HG03469 (cell line): ENCODE measurements around the gene AFF2.

Experiments used
- ATAC-seq: cut with Tn5 transposase; IDR thresholded peaks from one replicate; pipeline ENCODE4 v1.9.1; 2021; ENCODE audit warnings: mild to moderate bottlenecking, moderate library complexity, moderate number of reproducible peaks; ENCODE audit not compliant: unreplicated experiment

The AFF2 gene

DNA sequence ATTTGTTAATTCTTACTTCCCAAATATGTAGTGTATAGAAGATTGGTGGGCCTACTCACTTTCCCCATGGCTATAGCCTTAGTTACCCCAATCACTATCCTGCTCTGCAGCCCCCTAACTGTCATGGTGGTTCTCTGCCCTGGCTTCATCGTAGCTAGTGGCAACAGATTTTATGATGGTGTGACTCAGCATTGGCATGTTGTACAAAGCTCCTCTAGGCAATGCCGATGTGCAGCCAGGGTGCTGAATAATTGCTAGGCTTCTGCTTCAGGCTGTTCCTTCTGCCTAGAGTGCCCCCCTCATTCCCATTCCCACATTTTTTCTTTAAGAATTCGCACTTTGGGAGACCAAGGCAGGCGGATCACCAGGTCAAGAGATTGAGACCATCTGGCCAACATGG is 35.2 kb downstream of the AFF2 start:
- no peak for ATAC-seq

DNA sequence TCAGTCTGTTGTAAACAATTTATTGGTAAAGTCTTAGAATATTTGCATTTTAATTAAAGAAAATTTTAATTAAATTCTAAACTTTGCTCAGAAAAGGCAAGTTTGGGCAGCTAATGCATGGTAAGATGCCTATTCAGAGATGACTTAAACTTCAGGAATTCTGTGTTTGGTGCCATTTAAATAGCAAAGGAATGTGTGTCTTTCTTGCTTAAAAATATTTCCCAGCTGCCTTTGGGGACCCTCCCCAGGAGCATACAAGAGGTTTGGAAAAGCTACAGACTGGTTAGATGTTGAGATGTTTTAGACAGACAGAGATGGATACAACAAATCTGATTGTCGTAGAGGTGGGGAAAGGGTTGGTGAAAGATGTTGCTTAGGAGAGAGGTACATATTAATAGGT is 36.5 kb downstream of the AFF2 start:
- no peak for ATAC-seq

DNA sequence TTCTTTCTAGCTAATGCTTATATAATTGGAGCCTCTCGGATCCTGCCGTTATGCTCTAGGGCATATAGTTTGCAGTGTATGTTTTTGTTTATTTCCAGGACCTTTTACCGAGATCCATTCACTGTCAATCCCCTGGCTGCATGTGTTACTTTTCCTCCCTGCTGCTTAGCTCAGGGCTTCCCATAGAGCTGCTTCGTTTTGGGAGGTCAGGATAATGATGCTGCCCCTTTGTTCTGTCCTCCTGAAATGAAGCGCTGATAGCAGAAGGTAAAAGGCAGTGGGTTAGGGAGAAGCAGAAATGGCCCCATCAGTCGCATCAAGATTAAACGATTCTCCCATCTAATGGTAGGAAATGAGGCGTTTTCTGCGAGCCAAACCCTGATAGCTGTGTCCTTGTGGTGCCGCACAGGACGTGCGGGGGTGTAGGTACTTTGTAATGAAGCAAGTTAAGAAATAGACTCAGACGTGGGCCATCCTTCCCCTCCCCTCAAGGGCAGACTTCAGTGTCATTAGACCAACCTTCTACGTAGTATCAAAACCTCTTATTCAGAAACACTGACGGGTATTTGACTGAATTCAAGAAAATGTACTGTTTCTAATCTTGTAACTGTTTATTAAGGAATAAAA is 37.3 kb downstream of the AFF2 start:
- no peak for ATAC-seq

DNA sequence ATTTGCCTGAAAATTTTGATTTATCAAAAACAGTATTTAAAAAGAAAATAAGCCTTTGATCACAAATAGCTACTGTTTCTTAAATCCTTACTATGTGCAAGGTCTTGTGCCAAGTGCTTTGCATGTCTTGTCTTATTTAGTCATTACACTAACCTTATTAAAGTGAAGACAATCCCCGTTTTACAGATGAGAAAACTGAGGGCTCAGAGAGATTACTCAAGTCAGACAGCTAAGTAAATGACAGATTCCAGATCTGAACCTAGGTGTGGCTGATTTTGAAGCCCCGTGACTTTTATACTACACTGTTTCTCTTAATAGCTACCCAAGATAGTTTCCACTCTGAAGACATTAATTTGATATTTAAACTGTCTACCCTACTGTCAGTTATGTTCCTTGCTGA is 38.2 kb downstream of the AFF2 start:
- no peak for ATAC-seq

DNA sequence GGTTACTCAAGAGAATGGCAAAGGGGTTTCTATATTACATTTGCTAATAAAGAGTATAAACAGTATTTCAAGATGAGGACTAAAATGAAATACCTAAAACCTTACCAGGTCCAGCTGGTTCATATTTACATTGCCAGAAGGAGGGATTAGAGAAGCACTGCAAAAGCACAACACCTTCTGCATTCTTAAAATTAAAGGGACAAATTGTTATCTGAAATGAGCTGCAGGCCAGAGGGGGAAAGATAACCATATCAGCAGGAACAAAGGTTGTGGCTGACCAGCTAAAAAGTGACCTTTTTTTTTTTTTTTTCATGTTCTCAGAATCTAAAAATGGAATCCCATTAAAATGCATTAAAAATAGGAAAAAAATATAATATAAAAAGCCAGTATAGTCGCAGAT is 39.7 kb downstream of the AFF2 start:
- no peak for ATAC-seq

DNA sequence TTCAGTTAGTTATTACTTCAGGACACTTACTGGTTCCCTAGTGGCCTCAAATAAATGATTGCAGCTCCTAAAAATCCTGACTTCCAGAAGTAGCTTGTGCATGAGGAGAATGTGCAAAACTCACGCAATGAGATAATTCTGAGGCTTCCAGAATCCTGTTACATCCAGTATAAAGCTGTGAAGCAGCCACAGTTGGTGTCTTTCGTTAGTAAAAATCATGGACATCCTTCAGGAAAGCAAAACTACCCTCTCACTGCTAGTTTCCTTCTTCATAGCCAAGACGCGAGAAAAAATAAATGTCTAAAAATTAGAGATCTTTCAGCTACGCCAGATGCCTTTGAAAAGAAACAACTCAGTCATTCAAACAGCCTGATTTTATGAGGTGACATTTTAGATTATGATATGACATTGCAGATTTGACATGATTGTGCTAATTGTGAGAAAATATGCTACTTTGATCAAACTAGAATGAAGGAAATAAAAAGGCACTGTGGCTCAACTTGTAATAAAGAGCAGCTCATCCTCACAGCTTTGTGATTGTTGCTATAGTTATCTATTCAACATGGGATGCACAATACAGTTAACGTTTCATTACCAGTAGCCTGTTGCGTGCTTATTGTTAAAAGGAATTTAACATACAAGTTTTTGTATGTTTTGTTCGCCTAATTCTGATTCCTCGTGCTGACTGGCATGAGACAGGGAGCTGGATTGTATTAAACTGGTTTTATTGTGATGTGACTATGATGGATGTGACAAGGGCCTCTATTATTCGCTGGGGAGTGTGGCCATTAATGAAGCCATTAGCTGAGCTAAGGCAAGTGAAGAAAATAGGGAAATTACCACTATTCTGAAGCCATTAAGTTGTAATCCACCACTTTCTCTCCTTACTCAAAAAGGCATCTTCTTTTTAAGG is 40.5 kb downstream of the AFF2 start:
- no peak for ATAC-seq

DNA sequence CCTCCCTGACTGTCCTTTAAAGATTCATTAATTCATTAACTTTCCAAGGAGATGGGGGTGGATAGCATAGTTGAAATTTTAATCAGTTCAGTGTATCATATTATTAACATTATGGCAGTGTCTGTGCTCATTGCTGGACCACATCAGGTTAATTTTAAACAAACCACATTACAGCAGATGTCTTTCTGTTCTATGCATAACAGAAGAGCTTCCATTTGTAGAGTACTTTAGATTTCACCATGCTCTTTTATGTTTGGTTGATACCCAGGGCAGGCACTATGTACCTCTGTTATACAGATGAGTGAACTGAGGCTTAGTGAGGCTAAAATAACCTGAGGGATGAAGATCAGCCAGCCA is 41.1 kb downstream of the AFF2 start:
- peak; percentile 70 for ATAC-seq

DNA sequence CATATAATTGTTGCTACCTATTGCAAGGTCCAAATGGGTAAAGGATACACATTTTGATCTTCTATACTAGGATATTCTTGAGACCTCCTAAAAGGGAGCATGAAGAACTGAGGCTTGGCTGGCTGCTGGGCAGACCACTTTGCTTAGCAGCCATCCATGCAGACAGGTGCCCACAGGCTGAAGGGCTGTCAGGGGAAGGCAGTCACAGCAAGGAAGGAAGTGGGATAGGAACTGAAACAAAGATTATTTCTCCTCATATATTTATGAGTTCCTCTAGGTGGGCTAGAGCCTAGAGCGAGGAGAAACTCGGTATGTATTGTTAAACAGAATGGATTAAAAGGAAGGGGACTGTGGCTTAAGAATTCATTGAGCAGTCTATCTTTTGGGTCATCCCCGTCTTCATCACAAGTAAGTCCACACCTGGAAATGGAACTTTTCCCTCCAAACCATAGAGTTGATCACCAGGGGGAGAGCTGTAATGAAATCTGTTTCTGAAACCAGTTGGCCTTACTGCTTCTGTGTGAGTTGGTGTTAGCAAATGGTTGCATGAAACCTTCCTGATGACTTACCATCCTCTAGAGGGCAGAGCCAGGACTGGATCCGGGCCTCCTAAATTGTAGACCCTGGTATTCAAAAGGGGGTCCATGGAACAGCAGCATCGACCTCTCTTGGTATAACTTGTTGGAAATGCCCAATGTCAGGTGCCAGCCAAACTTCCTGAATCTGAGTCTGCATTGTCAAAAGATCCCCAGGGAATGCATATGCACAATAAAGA is 42.3 kb downstream of the AFF2 start:
- no peak for ATAC-seq

DNA sequence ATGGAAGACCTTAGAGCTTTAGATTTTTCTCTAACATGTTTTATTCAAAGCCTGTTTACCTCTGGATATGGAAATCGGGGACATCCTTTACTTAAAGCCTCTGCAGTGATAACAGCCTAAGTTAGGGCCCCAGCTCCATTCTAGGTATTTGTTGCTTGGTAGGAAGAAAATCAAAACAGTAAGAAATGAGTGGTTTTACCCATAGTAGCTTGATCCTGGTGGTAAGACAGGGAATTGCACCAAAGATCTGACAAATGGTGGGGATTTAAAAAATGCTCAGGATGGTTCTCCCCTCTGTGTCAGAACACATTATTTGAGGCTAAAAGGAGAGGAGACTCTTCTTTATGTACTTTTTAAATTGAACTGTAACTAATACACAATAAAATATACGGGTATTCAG is 52.4 kb downstream of the AFF2 start:
- no peak for ATAC-seq

DNA sequence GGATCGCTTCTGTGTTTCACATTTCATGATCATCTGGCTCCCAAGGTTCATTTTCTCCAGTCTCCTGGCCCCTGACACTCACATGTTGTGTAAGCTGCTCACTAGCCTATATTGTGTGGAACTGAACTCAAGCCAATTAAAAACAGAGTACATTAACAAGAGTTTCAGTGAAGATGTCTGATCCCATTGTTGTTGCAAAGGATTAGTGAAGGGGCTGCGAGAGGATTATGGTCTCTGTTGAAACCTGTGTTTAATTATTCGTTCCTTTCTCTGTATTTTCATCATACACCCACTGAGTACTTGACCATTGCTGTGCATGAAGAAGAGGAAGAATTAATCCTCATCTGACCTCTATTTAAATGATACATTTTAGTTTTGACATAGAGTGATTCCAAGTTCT is 54.7 kb downstream of the AFF2 start:
- no peak for ATAC-seq

DNA sequence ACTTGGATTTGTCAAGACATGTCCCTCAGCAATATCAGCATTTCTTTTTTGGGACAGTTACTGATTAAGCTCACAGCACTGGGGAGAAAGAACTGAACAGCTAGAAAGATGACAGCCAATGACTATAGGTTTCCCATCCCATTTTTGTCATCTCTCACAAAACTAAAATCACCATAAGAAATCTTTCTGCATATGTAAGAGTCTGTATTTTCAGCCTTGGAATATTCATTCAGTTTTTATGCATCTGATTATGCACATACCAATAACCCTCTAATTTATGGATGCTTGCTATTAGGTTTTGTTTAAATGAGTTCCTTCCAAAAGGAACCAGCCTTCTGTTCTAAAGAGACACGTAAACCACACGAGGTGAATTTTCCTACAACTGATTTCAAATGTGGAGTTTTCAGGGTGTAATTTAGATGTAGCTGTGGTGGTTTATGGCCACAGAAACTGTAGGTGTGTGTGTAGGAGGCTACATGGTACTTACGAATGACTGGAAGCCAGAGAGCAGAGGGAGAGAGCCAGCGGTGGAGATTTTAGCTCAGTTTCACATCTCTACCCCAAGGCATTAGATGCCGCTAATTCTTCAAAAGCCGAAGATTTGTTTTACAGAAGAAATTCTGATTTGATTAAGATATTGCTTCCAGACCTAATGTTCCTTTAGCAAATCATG is 55.3 kb downstream of the AFF2 start:
- ATAC-seq: no peak

DNA sequence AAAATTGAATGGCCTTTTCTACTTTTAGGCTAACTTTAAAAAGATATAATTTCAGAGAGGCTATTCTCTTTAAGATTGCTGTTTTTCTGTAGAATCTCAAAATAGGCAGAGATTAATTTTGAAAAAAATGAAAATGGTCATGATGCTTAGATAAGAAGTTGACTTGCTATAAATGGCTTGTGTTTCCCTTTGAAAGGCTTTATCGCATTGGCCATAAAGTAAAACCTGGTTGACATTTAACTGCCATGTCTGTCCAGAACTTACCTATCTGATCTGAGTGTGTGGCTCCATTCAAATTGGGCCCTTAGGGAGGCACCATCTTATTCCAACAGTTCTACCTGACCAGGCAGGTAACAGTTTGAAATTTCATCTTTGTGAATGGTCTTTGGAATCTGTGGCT is 56.1 kb downstream of the AFF2 start:
- ATAC-seq: no peak

DNA sequence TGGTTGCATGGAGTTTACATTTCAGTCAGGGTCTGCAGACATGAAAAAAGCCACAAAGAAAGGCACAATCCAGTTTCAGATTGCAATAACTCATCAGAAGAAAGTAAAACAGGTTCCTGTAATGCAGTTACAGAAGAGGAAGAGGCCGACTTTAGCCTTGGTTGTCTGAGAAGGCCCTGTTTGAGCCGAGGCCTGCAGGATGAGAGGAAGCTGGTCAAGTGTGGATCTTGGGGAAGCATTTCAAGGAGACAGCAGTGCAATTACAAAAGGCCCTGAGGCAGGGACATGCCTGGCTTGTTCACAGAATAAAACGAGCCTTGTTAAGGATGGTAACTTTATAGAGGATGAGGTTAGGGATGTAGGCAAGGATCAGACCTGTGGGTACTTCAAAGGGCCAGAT is 62.4 kb downstream of the AFF2 start:
- no peak for ATAC-seq

DNA sequence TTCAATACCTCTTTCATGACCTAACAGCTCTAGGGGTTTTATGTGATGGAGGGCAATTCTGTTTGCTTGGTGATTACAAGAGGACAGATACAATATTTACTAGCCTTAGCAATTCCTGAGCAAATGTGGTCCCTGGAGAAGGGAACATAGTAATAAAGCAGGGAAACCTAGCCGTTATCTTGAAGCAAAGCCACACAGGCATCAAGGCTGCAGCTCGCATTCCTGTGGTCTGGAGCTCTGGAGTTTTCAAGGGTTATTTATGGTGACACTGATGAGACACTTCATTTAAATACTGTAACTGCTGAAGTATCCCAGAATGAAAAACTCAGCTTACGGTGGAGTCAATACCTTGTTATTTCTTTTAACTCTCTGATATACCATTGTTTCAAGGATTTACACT is 66.8 kb downstream of the AFF2 start:
- ATAC-seq: no peak

DNA sequence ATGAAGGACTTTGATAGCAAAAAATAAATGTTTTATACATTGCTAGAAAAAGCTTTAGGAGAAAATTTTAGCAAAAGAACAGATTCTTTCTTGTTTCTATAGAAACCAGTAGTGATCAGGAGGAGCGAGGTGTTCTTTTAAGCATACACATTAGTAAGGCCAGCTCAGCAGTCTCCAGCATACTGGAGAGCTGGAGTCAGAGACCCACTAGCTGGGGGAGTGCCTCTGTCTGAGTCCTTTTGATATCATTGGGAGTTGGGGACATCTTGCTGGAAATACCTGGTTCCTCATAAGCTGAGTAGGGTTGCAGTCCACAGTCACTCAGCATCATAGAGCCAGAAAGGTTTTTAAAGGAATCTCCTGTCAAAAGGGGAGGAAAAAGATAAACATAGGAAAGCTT is 67.4 kb downstream of the AFF2 start:
- ATAC-seq: no peak

DNA sequence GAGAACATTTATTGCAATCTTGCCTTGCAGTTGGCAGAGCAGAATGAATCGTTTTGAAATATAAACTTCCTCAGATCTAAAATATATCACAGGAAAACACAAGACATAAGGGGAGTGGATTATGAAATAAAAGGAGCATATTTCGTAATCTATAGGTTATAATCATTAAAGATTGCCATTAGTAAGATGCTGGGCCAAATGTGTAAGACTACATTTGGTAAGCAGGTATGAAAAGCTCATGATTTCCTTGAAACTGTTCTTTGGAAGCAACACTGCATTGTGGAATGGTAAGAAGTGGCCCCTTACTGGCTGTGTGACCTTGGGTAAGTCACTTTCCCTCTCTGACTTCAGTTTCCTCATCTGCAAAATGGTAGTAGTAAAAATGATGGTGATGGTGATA is 68.3 kb downstream of the AFF2 start:
- no peak for ATAC-seq

DNA sequence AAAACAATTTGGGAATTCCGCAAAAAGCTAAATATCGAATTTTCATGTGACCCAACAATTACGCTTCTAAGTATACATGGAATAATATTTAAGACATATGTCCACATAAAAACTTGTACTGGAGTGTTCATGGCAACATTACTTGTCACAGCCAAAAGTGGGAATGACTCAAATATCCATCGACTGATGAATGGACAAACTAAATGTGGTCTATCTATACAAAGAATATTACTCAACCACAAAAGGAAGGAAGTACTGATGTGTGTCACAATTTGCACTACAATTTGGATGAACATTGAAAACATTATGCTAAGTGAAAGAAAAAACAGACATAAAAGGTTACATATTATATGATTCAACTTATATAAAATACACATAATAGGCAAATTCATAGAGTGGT is 71.9 kb downstream of the AFF2 start:
- ATAC-seq: no peak

DNA sequence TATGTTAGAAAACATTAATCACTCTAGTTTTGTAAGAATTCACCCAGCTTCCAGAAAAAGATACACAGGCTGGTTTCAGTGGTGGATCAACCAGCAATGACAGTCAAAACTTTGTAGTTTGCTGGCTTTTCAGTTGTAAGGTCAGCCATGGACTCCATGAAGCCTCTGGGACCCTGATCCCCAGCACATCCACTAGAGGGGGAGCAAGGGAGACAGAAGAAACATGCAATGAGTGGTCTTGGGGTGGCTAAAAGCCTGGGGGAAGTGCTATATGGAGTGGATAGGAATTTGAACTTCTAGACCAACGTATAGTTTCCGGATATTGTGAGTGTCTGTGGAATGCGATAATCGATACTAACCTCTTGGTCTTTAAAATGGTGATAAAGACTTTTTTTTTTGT is 72.7 kb downstream of the AFF2 start:
- no peak for ATAC-seq

DNA sequence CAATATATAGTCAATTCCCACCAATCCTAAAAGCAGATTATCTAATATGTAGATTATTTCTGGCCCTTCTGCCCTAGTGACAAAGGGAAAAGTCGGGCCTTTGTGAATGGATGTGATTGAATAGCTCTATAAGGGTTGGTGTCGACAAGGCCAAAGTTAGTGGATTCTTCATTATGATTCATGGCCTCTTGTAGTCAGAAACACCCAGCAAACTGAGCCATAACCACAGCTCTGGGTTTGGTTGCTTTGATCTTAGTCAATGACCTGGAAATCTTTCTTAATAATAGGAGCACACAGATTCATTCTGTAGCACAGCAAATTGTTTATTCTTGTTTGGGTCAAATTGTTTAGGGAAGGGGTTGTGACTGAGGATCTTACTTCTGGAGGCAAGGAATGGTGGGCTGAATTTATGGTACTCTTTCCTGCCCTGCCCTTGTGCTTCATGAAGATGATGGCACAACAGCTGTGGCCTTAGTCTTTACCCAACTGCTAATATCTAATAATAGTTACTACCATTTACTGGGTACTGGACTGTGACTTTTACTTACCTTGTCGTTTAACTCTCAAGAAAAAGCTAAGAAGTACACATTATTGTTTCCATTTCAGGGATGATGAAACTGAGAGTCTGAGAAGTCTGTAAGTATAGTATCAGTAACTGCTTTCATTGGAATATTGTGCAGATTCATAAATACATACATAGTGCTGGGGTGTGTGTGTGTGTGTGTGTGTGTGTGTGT is 74.0 kb downstream of the AFF2 start:
- no peak for ATAC-seq

DNA sequence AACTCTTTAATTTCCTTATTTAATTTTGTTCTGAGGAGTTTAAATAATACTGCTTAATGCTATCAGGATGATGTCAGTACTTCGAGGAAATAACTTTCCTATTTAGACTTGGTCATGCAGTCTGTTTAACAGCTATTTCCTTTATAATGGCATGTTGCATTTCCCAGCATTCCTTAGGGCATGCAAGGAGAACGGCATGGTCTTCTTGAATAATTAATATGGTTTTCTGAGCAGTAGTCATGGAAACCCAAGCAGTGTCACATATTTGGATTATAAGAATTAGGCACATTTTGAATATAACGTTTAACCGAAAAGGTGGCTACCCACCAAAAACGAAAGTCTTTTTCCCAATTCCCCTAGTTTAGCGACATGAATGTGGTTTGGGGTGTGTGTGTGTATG is 76.0 kb downstream of the AFF2 start:
- no peak for ATAC-seq

DNA sequence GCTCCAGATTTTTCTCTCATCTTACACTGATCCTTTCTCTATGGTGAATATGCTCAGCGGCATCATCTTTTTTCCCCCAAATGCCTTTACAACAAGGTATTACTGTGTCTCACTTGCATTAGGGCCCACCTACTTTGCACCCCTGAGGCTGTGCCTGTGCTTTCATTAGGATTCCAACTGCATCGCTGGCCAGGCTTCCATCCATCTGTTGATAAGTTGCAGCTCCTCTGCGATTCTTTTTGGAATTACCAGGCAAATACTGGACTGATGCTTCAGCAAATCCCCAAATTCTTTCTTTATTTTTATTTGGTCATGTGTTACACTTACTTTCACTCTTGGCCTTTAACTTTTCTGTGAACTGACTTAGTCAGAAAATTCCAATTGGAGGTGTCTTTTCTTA is 77.3 kb downstream of the AFF2 start:
- ATAC-seq: no peak
